ENCODE measurements around the gene JUN.
"Not testable (repeated sequence)": the region's sequence is repeated elsewhere in the genome, so short reads cannot be mapped to it uniquely, and the experiment has no call there.

DNA sequence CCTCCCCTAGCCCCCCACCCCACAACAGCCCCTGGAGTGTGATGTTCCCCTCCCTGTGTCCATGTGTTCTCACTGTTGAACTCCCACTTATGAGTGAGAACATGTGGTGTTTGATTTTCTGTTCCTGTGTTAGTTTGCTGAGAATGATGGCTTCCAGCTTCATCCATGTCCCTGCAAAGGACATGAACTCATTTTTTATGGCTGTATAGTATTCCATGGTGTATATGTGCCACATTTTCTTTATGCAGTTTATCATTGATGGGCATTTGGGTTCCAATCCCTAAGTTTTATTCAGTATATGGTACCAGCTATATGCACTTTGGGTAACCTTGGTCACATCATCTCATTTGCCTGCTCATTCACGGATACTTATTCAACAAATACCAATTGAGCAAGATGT is 17.4 kb upstream of the JUN start:
- TF ChIP-seq, protein P1, sequence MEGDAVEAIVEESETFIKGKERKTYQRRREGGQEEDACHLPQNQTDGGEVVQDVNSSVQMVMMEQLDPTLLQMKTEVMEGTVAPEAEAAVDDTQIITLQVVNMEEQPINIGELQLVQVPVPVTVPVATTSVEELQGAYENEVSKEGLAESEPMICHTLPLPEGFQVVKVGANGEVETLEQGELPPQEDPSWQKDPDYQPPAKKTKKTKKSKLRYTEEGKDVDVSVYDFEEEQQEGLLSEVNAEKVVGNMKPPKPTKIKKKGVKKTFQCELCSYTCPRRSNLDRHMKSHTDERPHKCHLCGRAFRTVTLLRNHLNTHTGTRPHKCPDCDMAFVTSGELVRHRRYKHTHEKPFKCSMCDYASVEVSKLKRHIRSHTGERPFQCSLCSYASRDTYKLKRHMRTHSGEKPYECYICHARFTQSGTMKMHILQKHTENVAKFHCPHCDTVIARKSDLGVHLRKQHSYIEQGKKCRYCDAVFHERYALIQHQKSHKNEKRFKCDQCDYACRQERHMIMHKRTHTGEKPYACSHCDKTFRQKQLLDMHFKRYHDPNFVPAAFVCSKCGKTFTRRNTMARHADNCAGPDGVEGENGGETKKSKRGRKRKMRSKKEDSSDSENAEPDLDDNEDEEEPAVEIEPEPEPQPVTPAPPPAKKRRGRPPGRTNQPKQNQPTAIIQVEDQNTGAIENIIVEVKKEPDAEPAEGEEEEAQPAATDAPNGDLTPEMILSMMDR (IDR thresholded peaks at IDR 0.05; ENCODE audit: poor library complexity): not testable (repeated sequence)
- TF ChIP-seq EZH2 (IDR thresholded peaks at IDR 0.05; ENCODE audit: borderline replicate concordance): not testable (repeated sequence)
